NCI-H69 (cell line): Measurements from ENCODE around the gene PLRG1.
"Not testable (repeated sequence)": the region's sequence is repeated elsewhere in the genome, so short reads cannot be mapped to it uniquely, and the experiment has no call there.

Experiments
- DNase-seq: peaks from one replicate; lab custom pipeline; 2025; lab: John Stamatoyannopoulos, UW

Gene PLRG1

DNA sequence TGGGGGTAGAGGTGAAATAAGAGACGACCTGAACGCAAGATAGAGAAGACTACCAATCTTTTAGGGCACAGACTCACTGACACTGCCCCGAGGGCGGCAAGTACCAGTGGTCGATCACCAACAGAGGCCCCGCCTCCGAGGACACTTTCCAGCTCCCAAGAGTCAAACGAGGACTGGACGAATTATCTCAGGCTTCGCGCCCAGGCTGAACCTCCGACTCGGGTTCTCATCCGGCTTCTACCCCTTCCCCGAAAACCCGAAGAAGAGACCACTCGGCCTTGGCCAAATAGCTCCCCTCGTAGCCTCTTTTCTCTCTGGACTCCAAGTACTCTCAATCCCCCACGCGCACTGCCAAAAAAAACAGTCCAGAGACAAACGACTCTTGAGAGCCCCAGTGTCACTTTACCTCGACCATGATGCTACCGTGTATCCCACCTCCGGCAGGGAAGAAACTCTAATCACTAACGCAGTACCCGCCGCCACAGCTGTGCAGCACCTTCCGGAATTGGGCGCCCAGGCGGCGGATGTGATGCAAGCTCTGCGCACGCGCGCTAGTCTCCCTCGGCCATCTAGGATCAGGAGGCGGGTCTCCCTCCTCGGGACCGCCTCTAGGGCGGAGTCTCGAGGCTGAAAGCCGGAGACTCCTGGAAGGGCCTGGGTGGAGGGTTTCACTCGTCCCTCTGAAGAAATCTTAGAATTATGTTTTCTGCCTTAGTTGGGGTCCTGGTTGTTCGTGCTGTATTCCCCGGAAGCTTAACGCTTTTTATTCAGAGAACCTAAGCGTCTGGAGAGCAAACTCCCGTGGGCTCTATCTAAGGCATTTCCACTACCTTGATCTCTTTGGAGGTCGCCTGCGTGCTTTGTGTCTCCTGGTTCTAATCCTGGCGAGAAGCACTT, at the start of gene PLRG1:
TSS of gene PLRG1 (minus strand) at position 507 of the 897 bp plus-strand sequence. CDS start at position 415, 92 bp downstream.
- peak; percentile 93 for DNase-seq

DNA sequence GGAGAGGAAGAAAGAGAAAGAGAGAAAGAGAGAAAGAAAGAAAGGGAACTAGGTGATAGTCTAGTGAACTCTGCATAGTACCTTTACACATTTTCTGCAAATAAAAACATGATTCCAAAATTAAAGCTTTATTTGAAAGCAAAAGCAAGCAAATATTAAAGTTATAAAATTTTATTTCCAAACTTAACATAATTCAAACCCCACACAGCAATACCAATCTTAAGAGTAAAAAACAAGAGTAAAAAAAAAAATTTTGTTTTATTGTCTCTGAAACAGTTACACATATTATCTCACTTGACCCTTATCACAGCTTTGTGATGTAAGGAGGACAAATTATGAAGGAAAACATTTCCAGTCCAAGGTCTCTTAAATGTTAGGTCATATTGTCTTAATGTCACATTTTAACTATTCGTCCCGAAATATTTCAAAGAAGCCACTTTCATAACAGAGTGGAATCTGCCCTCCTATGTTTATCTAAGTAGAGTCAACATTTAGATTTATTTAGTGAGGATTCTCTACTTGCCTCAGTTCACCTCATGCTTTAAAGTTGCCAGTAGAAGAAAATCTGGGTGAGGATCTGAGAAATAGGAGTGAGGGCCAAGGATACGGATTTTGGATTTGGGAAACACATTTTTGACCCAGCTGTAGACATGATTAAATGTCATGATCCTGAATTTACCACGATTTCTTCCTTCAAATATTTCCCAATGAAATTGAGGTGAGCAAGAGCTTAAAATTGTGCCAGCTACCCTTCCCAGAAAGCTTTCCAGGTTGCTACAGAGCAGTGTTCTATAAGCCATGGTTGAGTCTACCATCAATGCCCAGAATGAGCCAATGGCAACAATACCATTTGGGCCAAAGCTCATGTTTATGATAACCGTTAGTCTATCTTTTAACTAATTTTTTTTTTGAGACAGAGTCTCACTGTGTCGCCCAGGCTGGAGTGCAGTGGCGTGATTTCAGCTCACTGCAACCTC, 47.9 kb upstream of the PLRG1 start:
- no peak for DNase-seq

DNA sequence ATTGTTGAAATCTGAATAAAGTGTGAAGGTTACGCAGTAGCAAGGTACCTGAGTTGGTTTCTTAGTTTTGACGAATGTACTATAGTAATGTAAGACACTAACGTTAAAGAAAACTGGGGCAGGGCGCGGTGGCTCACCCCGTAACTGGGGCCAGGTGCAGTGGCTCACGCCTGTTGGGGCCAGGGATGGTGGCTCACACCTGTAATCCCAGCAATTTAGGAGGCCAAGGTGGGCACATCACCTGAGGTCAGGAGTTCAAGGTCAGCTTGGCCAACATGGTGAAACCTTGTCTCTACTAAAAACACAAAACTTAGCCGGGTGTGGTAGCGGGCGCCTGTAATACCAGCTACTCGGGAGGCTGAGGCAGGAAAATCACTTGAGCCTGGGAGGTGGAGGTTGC, 47.1 kb upstream of the PLRG1 start:
- not testable (repeated sequence) for DNase-seq

DNA sequence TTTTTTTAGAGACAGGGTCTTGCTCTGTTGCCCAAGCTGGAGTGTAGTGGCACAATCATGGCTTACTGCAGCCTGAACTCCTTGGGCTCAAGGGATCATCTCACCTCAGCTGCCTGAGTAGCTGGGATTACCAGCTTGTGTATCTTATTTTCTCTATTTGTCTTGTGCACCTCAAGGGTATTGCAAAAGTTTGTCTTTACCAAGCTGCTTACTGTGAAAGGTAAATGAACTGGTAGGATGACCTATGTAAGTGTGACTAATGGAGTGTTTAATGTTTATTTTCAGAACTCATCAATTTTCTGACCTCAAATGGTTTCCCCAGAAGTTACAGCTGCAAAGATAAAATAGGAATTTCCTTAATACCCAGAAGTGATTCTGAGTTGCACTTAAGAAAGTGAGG, 45.6 kb upstream of the PLRG1 start:
- peak; percentile 7 for DNase-seq

DNA sequence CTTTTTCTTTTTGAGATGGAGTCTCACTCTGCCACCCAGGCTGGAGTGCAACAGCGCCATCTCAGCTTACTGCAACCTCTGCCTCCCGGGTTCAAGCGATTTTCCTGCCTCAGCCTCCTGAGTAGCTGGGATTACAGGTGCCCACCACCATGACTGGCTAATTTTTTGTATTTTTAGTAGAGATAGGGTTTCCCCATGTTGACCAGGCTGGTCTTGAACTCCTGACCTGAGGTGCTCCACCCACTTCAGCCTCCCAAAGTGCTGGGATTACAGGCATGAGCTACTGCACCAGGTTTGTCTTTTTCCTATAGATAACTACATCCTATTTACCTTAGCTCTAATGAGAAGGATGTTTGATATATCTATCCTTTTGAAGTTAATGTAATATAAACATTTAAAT, 44.1 kb upstream of the PLRG1 start:
- DNase-seq: not testable (repeated sequence)

DNA sequence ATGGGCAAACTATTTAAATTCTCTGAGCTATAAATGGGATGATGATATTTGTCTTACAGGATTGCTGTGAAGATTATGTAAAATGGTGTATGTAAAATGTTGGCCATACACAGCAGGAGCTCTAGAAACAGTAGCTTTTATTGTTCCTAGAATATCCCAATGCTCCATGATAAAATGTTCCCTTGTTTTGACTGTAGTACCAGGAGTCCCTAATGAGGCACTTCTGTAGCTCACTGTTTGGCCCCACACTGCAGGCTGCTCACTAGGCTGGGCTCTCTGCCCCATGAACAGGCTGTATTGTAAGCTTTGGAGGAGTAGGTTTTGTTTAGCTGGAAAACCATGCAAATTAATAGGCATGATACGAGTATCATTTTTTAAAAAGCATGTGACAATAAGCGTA, 43.7 kb upstream of the PLRG1 start:
- no peak for DNase-seq

DNA sequence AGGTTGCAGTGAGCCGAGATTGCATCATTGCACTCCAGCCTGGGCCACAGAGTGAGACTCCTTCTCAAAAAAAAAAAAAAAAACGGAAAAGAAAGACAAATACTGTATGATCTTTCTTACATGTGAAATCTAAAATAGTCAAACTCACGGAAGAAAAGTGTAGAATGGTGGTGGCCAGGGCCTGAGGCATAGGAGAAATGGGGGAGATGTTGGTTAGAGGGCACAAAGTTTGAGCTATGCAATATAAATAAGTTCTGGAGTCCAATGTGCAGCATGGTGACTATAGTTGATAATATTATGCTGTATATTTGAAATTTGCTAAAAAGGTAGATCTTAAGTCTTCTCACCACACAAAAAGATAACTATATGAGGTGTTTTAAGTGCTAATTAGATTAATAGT, 41.7 kb upstream of the PLRG1 start:
- no peak for DNase-seq

DNA sequence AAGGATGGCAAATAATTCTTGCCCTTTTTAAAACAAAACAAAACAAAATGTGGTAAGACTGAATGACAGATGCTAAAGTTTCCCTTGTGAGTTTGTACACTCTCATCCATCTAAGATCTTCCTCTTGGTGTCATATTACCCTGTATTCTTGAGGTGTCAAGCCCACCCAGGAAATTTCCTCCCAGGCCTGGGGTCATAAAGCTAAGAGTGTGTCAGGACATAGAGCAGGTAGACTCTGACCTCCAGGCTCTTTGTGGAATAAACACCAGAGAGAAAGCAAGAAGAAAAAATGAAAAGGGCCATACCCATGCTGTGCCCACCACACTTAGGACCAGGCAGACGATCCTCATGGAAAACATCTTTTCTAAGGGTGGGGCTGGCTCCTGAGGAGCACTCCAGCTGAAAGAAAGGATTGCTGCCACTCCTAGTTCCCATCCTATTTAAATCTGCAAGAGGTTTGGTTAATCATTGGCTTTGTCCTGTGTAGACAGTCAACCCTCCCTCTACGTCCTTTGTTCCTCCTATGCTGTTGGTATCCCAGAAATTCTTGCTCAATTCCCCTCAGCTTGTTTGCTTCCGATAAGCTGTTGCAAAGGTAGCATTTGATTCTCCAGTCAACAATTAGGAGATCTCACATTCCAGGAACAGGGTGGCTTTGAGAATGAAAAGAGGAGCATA, 40.3 kb upstream of the PLRG1 start, which contains the start of gene FGA:
TSS of gene FGA (minus strand) at position 414 of the 678 bp plus-strand sequence. CDS start at position 359, 55 bp downstream.
- DNase-seq: no peak

DNA sequence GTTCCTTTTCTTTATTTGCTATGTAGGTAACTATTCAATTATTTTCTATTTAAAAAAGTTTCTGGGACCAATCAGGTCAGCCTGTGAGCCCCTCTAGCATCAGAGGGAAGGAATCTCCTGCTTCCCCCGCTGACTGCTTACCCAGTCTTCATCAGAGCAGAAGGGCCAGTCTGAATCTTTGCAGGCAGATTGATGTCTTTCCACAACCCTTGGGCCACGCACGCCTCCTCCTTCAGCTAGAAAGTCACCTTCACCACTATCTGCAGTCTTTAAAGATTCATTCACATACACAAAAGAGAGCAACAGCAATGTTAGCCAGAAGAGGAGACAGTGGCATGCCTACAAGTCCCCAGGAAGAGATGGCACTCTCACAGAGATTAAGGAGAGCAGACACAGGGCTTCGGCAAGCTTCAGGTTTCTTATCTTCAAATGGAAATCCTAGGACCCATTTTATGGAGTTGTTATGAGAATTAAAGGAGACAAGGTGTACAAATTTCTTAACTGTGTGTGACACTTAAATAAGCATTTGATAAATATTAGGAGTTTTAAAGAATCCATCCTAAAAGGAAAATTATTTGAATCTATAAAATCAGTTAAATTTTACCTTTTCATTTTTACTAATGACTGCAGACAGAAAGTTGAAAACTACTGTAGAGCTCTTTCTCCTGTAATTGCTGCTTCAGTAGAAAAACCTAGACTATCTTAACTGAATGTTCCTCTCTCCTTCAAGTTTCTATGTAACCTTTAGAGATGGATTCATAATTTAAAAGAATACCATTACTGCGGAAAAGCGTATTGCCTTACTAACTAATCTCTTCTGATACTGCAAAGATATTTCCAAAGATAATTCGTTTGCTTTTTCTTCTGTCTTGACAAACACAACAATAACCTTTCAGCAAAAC, 39.3 kb upstream of the PLRG1 start:
- no peak for DNase-seq

DNA sequence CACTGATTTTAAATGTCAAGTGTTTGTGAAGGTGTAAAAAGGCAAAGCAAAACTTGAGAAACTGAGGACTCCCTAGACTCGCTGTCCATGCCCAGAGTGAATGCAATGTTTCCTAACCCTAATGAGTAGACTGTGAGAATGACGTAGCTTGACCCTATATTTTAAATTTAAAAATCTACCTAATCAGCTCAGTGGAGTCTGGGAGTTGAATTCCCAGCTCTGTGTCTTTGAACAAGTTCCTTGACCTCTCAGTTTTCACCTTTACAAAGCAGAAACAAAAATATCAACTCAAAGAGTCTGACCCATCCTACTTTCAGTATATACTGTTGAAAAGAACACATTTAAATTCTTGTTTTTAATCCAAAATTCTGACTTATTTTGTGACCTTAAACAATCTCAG, 38.0 kb upstream of the PLRG1 start:
- no peak for DNase-seq

DNA sequence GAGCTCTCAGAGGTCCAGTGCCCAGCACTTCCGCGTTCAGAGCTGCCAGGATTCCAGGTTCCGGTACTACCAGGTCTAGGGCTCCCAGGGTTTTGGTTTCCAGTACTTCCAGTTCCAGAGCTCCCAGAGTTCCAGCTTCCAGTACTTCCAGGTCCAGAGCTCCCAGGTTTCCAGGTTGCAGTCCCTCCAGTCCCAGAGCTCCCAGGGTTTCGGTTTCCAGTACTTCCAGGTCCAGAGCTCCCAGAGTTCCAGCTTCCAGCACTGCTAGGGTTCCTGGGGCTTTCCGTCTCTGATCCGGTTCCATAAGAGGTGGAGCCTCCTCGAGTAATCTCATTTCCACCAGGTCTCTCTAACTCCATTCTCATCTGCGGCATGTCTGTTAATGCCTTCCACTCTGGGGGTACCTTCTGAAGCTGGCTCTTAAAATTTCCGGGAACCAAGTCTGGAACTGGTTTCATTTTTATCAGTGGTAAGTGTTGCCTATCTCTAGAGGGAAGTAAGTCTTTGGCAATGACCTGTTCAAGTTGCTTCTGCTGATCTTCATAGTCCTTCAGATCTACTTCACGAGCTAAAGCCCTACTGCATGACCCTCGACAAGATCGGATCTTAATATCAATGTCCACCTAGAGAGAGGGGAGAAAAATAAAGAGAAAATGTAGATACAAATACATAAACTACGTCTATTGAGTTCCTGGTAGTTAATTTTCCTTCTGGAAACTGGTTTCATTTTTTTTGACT, 36.3 kb upstream of the PLRG1 start:
- no peak for DNase-seq

DNA sequence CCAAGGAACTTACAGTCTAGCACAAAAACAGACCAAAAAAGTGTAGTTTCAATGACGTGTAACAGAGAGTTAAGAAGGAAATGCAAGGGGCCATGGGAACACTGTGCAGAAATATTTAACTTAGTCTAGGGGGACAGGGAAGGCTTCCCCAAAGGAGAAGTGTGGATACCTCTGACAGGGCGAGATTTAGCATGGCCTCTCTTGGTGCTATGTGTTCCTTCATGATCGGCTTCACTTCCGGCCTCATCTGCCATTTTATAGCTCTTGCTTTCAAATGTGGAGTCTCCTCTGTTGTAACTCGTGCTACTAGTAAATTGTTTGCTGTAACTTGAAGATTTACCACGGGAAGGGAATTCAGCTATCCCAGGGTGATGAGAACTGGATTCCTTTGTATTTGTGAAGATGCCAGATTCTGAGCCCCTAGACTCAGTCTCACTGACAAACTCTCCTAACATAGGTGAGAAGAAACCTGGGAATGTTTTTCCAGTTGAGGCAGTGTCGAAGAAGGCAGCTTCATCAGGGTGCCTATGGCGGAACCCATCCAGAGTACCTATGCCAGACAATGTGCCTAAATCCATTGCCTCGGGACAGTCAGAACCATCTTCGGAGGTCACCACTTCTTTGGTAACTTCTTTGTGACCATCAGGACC, 35.3 kb upstream of the PLRG1 start:
- DNase-seq: no peak

DNA sequence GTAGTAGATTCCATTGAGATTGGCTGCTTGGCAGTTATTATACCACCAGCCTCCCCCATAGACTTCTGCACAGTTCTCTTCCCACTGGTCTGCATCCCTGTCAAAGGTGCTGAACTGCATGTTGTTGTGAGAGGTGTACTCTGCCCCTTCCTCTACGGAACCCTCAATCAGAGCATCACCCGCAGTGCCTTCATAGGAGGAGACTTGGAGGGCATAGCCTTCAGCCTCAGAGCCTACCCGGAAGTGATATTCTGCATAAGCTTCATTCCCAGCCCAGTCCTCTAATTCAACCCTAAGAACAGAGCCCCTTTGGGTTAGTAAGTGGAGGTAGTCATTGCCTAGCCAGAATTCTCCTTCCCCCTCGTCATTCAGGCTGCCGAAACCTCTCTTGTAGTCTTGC, 34.1 kb upstream of the PLRG1 start:
- DNase-seq: no peak

DNA sequence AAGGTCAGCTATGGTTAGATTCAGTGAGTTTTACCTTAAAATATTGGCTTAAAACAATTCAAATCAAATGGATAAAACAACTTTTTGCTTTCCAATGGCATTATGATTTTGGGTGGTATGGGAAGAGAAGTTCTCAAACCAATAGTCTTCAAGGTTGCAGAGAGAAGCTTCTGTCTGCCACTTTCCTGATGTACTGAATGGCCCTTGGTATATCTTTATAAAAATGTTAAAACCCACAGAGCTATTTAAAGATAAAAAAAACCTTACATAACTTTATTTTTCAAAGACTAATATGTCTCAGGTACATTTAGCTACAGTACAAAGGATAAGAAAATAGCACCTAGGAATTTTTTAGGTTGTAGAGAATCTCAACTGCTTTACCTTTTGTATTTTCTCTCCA, 33.5 kb upstream of the PLRG1 start:
- DNase-seq: no peak

DNA sequence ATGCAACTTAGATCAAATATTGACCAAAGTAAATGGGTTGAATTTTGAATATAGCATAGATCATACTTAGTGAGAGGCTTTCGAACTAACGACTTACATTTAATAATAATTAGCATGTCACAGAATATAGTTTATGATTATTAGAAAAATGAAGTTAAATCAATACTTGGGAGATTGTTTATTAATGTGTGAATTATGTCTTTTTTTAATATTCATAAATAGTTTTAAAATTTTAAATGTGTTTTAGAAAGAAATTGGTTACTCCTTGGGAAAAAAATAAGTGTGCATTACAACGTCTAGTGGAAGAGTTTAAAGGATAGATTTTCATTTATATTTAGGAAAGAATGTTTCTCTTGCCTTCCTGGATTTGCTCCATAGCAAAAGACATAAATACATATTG, 33.0 kb upstream of the PLRG1 start:
- DNase-seq: no peak

DNA sequence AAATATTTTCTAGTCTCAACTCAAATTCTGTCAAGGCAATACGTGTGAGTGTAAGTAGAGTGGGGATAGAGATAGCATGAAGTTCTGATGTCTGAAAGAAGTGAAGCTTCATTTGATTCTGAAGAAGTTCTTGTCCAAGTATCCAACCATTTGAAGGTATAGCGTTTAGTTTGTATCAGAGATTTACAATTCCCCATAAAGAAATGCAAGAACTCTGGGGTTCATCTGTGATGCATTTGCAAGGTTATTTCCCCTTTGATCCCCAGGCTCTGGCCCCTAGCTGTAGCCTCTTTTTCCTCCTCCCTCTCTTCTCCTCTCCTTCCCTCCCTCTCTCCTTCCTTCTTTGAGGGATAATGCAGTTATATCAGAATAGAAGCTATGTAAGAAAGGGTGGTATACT, 32.5 kb upstream of the PLRG1 start:
- DNase-seq: no peak

DNA sequence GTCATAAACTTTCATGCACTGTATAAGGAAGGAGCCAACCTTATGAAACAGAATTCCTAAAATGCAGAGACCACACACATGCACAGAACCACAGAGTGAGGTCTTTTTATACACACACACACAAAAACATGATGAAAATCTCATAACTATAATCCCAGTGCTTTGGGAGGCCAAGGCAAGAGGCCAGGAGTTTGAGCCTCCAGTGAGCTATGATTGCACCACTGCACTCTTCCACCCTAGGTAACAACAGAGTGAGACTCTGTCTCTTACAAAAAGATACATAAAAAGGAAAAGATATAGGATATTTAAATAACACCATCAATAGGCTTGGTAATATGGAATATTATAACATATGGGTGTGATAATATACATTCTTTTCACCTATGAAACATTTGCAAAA, 29.7 kb upstream of the PLRG1 start:
- no peak for DNase-seq

DNA sequence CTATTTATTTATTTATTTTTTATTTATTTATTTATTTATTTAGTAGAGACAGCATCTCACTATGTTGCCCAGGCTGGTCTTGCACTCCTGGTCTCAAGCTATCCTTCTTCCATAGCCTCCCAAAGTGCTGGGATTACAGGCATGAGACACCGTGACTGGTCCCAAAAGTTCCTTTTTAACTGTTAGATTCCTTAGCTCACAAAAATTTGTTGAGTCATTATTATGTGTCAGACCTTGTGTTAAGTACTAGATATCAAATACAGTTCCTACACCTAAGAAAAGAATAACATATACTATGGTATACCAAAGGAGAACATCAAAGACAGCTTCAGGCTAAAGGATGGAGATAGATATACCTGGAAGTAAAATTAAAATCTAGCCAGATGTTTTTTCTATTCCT, 28.7 kb upstream of the PLRG1 start:
- DNase-seq: no peak

DNA sequence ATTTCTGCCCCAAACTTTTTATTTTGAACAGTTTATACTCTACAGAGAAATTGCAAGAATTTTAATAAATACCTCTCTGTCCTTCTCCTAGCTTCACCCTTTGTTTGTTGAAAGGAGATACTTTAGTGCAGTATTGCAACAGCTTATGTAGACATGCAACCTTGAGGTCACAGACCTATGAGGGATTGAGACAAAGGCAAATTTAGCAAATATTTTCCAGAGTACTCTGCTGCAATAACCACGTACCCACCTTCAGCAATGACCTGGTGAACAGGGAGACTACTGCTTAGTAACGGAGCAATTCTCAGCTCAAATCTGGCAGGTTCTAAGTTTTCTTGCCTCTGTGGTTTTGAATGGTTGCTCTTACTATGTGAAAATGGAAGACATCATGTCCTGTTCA, 27.1 kb upstream of the PLRG1 start:
- peak; percentile 2 for DNase-seq

DNA sequence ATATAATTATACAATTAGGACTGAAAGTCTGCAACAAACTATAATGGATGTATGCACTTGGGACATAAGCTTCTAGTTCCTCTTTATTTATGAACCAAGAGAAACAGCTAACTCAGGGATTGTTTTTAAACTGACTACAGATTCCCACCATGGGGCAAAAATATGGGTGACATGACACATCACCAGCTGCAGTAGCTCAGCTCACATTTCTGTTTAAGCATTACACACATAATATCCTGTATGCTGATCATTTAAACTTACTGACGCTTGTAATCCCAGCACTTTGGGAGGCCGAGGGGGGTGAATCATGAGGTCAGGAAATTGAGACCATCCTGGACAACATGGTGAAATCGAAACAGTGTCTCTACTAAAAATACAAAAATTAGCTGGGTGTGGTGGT, 24.1 kb upstream of the PLRG1 start:
- DNase-seq: no peak
